Measurements from ENCODE around the gene PTTG2.
"Not testable (repeated sequence)": the region's sequence is repeated elsewhere in the genome, so short reads cannot be mapped to it uniquely, and the experiment has no call there.

The PTTG2 gene

GRCh38 chr4:37958932-37959331 lies 1.3 kb upstream of the PTTG2 start:
- no peak for DNase-seq

GRCh38 chr4:37960679-37961450 lies 667 bp downstream of the PTTG2 start:
- DNase-seq = peak in 1 of 3 experiments; percentile 46

DNA sequence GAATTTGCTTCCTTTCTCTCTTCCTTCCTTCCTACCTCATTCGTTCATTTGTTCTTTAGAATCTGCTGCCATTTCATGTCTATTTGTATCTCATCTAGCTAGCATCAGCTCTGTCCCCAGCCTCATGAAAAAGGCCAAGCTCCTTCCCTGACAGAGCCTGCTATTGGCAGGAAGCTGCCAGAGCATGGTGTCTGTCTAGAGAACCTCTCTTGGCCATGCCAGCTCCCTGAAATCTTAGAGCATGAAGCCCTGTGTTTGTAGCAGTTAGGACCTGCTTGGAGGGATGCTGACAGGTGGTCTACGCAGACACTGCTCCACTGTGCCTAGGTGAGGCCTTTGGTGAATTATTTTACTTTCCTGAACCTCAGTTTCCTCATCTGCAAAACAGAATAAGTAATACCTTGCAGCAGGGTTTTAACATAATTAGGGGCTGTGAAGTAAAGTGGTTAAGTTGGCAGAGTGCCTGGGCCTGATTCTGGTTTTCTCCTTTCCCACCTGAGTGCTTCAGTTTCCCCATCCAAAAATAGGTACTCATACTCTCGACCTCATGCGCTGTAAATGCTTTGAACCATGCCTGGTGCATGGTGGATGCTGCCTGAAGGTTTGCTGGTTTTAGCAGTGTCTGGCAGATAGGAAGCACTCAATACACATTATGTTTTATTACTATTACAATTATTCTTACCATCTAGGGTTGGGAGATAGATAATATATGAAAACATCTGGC lies 4.7 kb downstream of the PTTG2 start:
- no peak for DNase-seq

- DNase-seq = no peak
Measured at GRCh38 chr4:37966044-37966443, 5.8 kb downstream of the PTTG2 start.

GRCh38 chr4:37967736-37968135 lies 7.5 kb downstream of the PTTG2 start:
- DNase-seq = no peak

- DNase-seq = no peak
Measured at GRCh38 chr4:37968747-37969146, 8.5 kb downstream of the PTTG2 start.

- no peak for DNase-seq
Measured at GRCh38 chr4:37970702-37971101, 10.5 kb downstream of the PTTG2 start.

GRCh38 chr4:37971202-37971601 lies 11.0 kb downstream of the PTTG2 start:
- no peak for DNase-seq

- DNase-seq = no peak
Measured at GRCh38 chr4:37973441-37973840, 13.2 kb downstream of the PTTG2 start.

DNA sequence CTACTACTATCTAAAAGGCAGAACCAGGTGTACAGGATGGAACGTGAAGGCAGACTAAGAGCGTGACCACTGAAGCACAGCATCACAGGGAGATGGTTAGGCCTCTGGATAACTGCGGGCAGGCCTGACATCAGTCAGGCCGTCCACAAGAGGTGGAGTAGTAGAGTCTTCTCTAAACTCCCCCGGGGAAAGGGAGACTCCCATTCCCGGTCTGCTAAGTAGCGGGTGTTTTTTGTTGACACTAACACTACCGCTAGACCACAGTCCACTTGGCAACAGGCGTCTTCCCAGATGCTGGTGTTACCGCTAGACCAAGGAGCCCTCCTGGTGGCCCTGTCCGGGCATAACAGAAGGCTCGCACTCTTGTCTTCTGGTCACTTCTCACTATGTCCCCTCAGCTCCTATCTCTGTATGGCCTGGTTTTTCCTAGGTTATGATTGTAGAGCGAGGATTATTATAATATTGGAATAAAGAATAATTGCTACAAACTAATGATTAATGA lies 15.2 kb downstream of the PTTG2 start:
- DNase-seq = not testable (repeated sequence)

DNA sequence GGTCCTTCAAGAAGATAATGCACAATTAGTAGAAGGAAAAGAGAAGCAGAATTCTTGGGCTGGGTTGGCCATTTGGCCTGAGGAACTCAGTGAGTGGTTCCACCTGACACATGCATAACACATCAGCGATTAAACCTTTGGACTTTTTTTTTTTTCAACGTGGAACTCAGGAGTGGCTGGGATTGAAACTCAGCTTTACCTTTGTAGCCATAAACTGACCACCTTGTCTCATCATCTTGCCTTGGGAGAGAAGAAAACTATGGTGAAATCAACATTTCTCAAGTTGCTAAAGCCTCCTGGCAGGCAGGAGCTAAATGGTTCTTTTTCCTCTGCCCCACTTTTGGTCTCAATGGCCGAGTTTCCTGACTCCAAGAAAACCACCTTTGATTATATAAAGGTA lies 16.3 kb downstream of the PTTG2 start:
- DNase-seq = peak in 1 of 3 experiments; percentile 48

GRCh38 chr4:37976991-37977470 lies 16.8 kb downstream of the PTTG2 start:
- DNase-seq = peak; percentile 44 to 68 (median 67)

DNA sequence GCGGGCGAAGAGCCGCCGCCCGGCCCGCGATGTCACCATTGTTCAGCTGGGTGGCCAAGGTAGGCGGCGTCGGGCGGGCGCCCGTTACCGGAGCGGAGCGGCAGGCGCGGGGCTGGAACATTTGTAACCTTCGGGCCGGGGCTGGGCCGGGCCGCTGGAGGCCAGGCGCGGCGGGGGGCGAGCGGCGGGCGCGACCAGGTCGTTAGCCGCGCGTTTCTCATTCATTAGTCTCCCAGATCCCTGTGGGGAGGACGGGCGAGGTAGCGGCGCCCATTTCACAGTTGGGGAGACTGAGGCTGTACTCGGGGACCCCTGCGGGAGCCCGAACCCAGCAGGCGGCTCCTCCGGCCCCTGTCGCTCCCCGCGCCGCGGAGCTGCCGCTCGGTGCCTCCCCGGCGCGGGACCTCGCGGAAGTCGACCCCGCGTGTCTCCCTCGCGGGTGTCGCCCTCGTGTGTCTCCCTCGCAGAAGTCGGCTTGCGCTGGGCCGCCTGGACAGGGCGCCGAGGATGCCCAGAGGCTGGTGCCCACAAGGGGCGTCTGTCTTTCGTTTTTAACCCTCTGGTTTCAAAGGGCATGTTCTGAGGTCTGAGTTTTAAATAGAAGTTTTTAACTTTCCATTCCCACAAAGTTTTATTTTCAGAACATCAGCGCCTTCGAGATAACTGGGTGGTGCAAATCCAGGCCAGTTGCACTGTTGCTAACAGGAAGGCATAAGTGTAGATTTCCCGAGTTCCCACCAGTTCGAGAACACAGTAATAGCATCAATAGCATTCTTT lies 17.5 kb downstream of the PTTG2 start:
- DNase-seq = peak; percentile 52 to 73 (median 73)

GRCh38 chr4:37978248-37978924 lies 18.2 kb downstream of the PTTG2 start:
- DNase-seq = peak in 2 of 3 experiments; percentile 48 to 60

- DNase-seq = no peak
Measured at GRCh38 chr4:37980246-37980645, 20.0 kb downstream of the PTTG2 start.

DNA sequence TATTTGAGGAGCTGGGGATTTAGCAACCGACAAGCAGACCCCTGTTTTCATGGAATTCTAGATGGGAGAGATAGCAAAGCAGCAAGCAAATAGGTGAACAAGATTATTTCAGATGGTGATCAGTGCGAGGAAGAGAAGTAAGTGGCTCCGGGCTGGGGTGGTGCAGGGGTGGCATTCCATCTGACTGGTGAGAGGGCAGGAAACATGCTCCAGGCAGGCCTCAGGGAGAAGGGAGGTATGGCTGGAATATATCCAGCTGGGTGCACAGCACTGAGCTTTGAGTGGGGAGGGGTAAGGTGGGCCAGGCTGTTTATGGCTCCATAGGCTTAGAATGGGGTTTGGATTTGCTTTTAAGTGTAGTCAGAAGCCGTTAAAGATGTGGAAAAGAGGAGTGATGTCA lies 21.2 kb downstream of the PTTG2 start:
- no peak for DNase-seq

DNA sequence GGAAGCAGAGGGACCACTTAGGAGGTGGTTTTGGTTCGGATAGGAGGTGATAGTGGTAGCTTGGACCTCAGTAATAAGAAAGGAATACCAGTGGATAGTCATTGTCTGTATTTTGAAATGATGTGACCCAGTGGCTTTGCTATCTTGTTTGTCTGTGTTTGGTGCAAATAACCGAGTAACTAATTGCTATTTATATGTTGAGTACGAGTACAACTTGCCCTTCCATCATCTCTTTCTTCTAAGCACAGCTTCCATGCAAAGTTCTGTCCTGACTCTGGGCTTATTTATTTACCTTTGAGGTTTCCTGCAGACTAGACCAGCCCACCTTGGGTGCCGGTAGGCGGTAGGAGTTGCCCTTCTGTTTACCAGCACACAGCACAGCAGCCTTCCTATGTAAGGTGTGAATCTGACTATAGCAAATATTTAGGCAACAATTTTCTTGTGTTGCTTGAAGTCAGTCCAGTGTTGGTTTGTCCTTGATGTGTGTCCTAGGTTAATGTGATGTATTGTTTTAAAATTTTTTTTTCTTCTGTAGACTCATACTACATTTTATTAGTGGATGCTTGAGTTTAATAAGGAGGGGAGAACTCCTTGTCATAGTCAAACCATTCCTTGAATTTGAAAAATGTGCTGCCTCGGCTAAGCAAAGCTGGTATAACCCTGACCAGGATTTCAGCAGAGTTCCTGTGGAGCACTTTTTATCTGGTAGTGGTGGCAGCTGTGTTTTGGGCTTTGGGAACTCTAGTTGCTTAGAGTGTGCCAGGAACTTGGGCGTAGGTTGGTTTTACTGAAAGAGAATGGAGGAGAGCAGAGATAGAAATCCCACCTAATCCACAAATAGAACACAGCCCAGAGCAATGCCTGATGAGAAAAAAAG lies 21.9 kb downstream of the PTTG2 start:
- peak in 2 of 3 experiments; percentile 14 to 33 for DNase-seq

DNA sequence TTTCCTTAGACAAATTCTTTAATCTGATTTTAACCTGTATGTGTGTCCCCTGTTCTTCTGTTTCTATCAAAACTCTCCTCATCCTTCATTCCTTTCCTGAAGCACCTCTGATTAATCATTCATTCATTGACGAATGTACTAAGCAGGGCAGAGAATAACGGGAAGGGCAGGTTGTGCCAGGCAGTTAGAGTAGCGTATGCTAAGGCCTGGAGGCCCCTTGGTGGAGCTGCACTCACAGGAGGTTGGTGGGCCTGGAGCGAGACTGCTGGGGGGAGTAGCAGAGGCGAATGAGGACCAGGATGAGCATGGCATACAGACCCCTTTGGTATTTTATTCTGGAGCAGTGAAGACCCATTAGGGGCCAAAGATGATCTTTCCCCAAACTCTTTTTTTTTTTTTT lies 22.5 kb downstream of the PTTG2 start:
- DNase-seq = no peak

DNA sequence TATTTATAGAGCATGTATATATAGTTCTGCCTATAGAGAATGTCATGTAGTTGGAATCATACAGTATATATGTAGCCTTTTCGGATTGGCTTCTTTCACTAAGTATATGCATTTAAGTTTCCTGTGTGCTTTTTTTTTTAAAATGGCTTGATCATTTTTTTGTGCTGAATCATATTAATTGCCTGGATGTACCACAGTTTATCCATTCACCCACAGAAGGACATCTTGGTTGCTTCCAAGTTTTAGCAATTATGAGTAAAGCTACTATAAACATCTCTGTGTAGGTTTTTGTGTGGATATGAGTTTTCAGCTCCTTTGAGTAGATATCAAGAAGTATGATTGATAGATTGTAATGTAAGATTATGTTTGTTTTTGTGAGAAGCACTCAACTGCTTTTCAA lies 23.8 kb downstream of the PTTG2 start:
- no peak for DNase-seq

- DNase-seq = no peak
Measured at GRCh38 chr4:37985730-37986275, 25.6 kb downstream of the PTTG2 start.

DNA sequence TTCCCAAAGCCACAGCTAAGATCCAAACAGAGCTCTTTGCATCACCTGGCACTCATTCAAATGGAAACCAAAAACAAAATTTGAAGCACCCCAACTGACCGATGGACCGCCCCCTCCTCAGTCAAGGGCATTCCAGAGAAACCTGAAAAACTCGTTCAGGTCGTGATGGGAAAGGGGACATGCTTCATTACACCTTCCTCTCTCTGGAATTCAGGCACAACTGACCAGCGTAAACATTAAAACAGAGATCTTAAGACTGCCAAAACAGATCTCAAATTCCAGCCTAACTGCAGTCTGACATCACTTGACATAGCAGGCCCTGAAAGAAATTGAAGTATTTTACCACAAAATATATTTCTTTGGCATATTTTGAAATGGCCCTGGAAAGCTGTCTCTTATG lies 28.5 kb downstream of the PTTG2 start:
- DNase-seq = no peak

Measured in NCI-H1417 (cell line).